Astrocyte of the hippocampus (primary cell): Measurements from ENCODE around the gene PI4KA.

Experiments used
- DNase-seq: peaks from one replicate; pipeline ENCODE4 v3.0.0; 2011; ENCODE audit warnings: low read depth, low spot score

The PI4KA gene

GRCh38 chr22:20816559-20816958 is 42.1 kb downstream of the PI4KA start:
- no peak for DNase-seq

- no peak for DNase-seq
These were observed 43.0 kb downstream of the PI4KA start for GRCh38 chr22:20815477-20816050.

GRCh38 chr22:20814221-20814808 is 44.3 kb downstream of the PI4KA start:
- DNase-seq = no peak

- no peak for DNase-seq
These were observed 45.6 kb downstream of the PI4KA start for GRCh38 chr22:20813056-20813455.

- no peak for DNase-seq
These were observed 46.5 kb downstream of the PI4KA start for GRCh38 chr22:20811971-20812660.

- DNase-seq = no peak
These were observed 47.4 kb downstream of the PI4KA start for GRCh38 chr22:20811171-20811570.

GRCh38 chr22:20810645-20811044 is 48.0 kb downstream of the PI4KA start:
- DNase-seq = no peak

- no peak for DNase-seq
These were observed 48.9 kb downstream of the PI4KA start for GRCh38 chr22:20809538-20810185.

- no peak for DNase-seq
These were observed 49.8 kb downstream of the PI4KA start for GRCh38 chr22:20808844-20809243.

- peak; percentile 48 for DNase-seq
These were observed 51.3 kb downstream of the PI4KA start for GRCh38 chr22:20807315-20807752.

- DNase-seq = peak; percentile 27
These were observed 52.6 kb downstream of the PI4KA start for GRCh38 chr22:20805972-20806471.

GRCh38 chr22:20804650-20805049 is 54.0 kb downstream of the PI4KA start:
- no peak for DNase-seq

GRCh38 chr22:20803696-20804324 is 54.8 kb downstream of the PI4KA start:
- peak; percentile 60 for DNase-seq

GRCh38 chr22:20802922-20803553 is 55.6 kb downstream of the PI4KA start:
- DNase-seq = no peak

GRCh38 chr22:20802452-20802851 is 56.2 kb downstream of the PI4KA start:
- no peak for DNase-seq

GRCh38 chr22:20799449-20799848 is 59.2 kb downstream of the PI4KA start:
- no peak for DNase-seq

GRCh38 chr22:20798974-20799373 is 59.6 kb downstream of the PI4KA start:
- no peak for DNase-seq

- DNase-seq = no peak
These were observed 60.4 kb downstream of the PI4KA start for GRCh38 chr22:20798218-20798617.

- no peak for DNase-seq
These were observed 61.9 kb downstream of the PI4KA start for GRCh38 chr22:20796731-20797130.

GRCh38 chr22:20794650-20795413 is 63.8 kb downstream of the PI4KA start:
- DNase-seq = no peak
